Peyer's patch (tissue), 4 donors: ENCODE data around the gene UQCRQ. TPM values are rescaled to one million over a fixed set of nuclear protein-coding genes. Genes with fewer than 3 reads are reported as not detected.

ENCODE experiments used
- DNase-seq, 3 donors: peaks; one replicate each; pipeline ENCODE4 v3.0.0-alpha.2; 2017 to 2019
- H3K27ac ChIP-seq, 4 donors: fragments of 200-600 bp; sonication (generic); one replicate each; pipeline ENCODE4 v1.5.1; 2016 to 2019
- H3K27me3 ChIP-seq, 2 donors: fragments of 200-600 bp; sonication (generic); one replicate each; pipeline ENCODE4 v1.5.1; 2019
- H3K36me3 ChIP-seq, 3 donors: fragments of 200-600 bp; sonication (generic); one replicate each; pipeline ENCODE4 v1.5.1; 2016 to 2019
- H3K4me1 ChIP-seq, 4 donors: fragments of 200-600 bp; sonication (generic); one replicate each; pipeline ENCODE4 v1.5.1; 2016 to 2019
- H3K4me3 ChIP-seq, 4 donors: fragments of 200-600 bp; sonication (generic); 1 replicate in 3 of 4; 2 replicates in 1 of 4; pipeline ENCODE4 v1.5.1; 2016 to 2019; ENCODE audit warnings: mild to moderate bottlenecking in 1 of 4
- H3K9me3 ChIP-seq, 4 donors: fragments of 200-600 bp; sonication (generic); one replicate each; pipeline ENCODE4 v1.5.1; 2016 to 2019; ENCODE audit warnings: mild to moderate bottlenecking in 1 of 4
- CTCF ChIP-seq, 6 experiments: fragments of 450-650 bp in 4 of 6; fragments of 200-600 bp in 2 of 6; sonication (generic) in 1 of 6; IDR thresholded peaks; one replicate each; pipeline ENCODE4 v1.5.1; 2017 to 2019; ENCODE audit warnings: antibody characterized with exemption in 6 of 6, mild to moderate bottlenecking in 3 of 6, moderate library complexity in 1 of 6
- POLR2A ChIP-seq, 2 donors: fragments of 450-650 bp; IDR thresholded peaks; one replicate each; pipeline ENCODE4 v1.5.1; 2017; ENCODE audit warnings: antibody characterized with exemption in 2 of 2, mild to moderate bottlenecking in 2 of 2, moderate library complexity in 2 of 2
- total RNA-seq, 4 donors: library from RNA; depleted of rRNA; stranded (reverse); fragments of >200 nt; gene quantifications; one replicate each; pipeline ENCODE4 v1.1.0, GENCODE V29; 2016

The UQCRQ gene
- total RNA-seq, 4 donors from 2014 or later = 71.8 to 366 (median 196) TPM

DNA sequence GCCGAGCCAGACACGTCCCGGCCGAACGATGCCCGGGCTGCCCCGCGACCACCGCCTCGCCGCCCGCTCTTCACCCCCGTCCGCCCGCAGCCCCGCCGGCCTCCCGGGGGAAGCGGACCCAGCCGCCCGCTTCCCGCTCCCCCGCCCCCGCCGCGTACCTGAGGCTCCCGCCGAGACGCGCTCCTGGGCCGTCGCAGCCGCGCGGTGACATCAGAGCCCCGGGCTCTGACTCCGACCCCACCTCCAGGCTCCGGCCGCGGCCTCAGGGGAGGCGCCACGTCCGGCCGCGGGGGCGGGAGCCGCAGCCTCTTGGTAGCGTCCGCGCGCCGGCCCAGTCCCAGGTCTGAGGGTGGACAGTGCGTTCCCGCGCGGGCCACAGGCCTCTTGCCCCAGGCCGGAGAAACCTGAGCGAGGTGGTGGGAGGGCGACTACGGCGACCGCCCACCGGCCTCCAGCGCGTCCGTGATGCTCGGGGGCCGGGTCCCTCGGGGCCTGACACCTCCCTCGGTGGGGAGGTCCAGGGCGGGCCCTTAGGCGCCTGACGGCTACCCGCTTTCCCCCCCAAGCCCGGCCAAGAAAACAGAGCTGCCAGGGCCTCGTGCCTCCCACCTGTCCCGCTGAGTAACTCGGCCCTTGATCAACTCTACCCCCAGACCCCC lies 35.9 kb upstream of the UQCRQ start, which contains the start of gene SHROOM1:
Gene SHROOM1 (minus strand): TSS at position 212 of the 659 bp plus-strand sequence. CDS start 4,507 bp downstream, outside the sequence.
- H3K4me1 ChIP-seq = peaks cover 0 to 20% (median 1%) of the 10 kb centered on the region in 4 donors
- H3K9me3 ChIP-seq = no peaks in the 10 kb centered on the region
- TF ChIP-seq CTCF (IDR thresholded peaks at IDR 0.05) (no peak), POLR2A (IDR thresholded peaks at IDR 0.05) (peak; percentile 72 to 74)
- peak within 1 kb of the TSS; percentile 73 to 93 (median 86) for H3K27ac ChIP-seq
- peak; percentile 35 to 88 (median 83) for DNase-seq
- peak within 1 kb of the TSS; percentile 55 to 84 (median 74) for H3K4me3 ChIP-seq
- peaks cover 0 to 4% (median 0%) of the 10 kb centered on the region in 3 donors for H3K36me3 ChIP-seq
- no peaks in the 10 kb centered on the region for H3K27me3 ChIP-seq

DNA sequence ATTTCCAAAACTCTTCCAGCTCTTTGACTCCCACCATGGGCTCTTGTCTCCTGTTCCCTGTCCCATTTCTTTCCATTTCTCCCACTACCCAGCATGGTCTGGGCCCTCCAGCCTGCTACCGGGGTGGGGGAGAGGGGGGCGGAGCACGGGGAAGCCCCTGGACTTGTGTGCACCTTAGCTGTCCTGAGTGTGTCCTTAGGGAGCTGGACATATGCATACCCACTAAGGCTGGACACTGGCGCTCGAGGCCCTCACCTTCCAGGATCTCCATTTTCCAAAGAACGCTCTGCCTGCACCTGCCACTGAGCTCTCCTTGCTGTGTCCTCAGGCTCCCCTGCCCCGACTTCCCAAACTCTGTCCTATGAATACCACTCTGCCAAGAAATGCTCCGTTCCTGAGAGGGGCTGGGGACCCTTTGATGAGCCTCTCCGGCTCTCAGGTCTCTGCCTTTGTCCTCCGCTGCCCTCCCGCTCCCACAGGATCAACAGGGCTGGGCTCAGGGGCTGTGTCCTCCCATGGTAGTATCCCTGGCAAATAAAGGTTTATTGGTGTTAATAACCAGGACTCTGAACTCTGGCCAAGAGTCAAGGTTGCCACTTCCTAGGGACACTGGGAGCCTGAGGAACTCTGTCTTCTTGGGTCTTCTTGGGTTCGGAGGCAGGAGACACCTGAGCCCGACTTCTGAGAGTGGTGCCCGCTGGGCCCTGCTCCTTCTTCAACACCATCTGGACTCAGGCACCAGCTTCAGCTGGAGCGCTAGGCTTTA lies 35.2 kb upstream of the UQCRQ start:
- peak in 1 of 2 donors; percentile 65 for TF ChIP-seq POLR2A (IDR thresholded peaks at IDR 0.05)
- TF ChIP-seq CTCF (IDR thresholded peaks at IDR 0.05) = no peak

GRCh38 chr5:132832612-132833011 lies 33.8 kb upstream of the UQCRQ start:
- no peak for TF ChIP-seq POLR2A (IDR thresholded peaks at IDR 0.05)
- TF ChIP-seq CTCF (IDR thresholded peaks at IDR 0.05) = no peak

More for the DNA sequence above, 35.2 kb upstream of the UQCRQ start:
- peak overlapping the region; percentile 55 to 84 (median 74) for H3K4me3 ChIP-seq
- peak in 2 of 3 donors; percentile 78 to 79 for DNase-seq
- no peaks in the 10 kb centered on the region for H3K9me3 ChIP-seq
- H3K36me3 ChIP-seq = no peaks in the 10 kb centered on the region
- peaks cover 0 to 20% (median 0%) of the 10 kb centered on the region in 4 donors for H3K4me1 ChIP-seq
- no peaks in the 10 kb centered on the region for H3K27me3 ChIP-seq
- H3K27ac ChIP-seq = peak overlapping the region; percentile 73 to 93 (median 86)

DNA sequence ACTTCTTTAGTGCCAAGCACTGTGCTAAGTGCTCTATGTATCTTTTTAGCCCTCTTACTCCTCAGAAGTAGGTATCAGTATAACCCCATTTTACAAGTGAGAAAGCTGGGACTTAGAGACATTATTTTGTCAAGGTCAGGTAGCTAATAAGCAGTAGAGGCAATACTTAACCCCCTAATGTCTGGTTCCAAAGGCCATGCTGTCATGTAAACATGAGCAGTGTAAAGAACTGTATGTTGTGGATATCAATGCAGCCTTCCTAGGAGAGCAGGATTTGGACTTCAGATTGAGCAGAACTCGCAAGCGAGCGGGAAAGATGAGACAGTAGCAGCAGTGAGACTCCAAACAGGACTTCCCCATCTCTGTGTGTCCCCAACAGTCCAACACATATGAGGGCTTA lies 32.4 kb upstream of the UQCRQ start:
- peaks cover 0 to 31% (median 0%) of the 10 kb centered on the region in 4 donors for H3K4me1 ChIP-seq

More at GRCh38 chr5:132832612-132833011, 33.8 kb upstream of the UQCRQ start:
- DNase-seq = no peak
- Histone ChIP-seq H3K36me3 (no peaks in the 10 kb centered on the region), H3K27me3 (no peaks in the 10 kb centered on the region), H3K9me3 (no peaks in the 10 kb centered on the region), H3K27ac (no peak overlapping the region), H3K4me3 (no peak overlapping the region), H3K4me1 (peaks cover 0 to 23% (median 0%) of the 10 kb centered on the region in 4 donors)

More for the DNA sequence above, 32.4 kb upstream of the UQCRQ start:
- Histone ChIP-seq H3K27me3 (no peaks in the 10 kb centered on the region), H3K9me3 (no peaks in the 10 kb centered on the region), H3K36me3 (no peaks in the 10 kb centered on the region), H3K4me3 (no peak overlapping the region), H3K27ac (no peak overlapping the region)
- TF ChIP-seq POLR2A (IDR thresholded peaks at IDR 0.05) (no peak), CTCF (IDR thresholded peaks at IDR 0.05) (no peak)
- no peak for DNase-seq
